Measurements from ENCODE around the gene DNAH8. TPM values are rescaled to one million over a fixed set of nuclear protein-coding genes. Genes with fewer than 3 reads are reported as not detected.
"Not testable (repeated sequence)": the region's sequence is repeated elsewhere in the genome, so short reads cannot be mapped to it uniquely, and the experiment has no call there.

The DNAH8 gene
- total RNA-seq, 1 experiment from 2014 or later = not detected

DNA sequence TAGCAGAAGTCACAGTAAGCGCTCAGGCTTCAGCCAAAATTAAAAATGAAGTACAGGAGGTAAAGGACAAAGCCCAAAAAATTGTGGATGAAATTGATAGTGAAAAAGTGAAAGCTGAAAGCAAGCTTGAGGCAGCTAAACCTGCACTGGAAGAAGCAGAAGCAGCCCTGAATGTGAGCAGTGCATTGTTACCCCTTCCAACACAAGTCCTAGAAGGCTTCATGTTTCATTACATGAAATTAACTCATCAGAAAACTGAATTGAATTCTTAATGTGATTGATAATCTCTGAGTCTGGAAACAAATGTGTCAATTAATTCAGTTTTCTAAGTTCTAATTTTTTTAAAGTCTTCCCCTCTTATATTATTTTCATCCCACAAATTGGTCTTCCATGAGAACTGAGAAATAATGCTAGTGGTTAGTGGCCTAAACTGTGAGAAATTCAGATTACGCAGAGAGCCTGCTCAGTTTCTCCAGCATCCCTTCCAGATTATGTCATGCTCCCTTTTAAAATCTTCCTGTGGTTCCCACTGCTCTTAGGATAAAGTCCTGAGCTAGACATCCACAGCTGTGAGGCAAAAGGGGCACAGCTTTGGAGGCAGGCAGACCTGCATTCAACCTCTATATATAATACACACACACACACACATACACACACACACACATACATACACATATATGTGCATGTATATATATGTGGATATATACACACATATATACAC lies 200.3 kb downstream of the DNAH8 start:
- Histone ChIP-seq H3K79me2 (ENCODE audit: insufficient read depth, low read length) (no peaks in the 10 kb centered on the region), H3K4me1 (ENCODE audit: control insufficient read depth in 1 of 2, insufficient read depth in 2 of 2, low read length in 2 of 2) (no peaks in the 10 kb centered on the region), H3K9me3 (ENCODE audit: control insufficient read depth in 1 of 2, insufficient read depth in 1 of 2, low read depth in 1 of 2, low read length in 2 of 2) (no peaks in the 10 kb centered on the region), H3K27ac (ENCODE audit: low read depth, low read length) (no peak overlapping the region), H3K36me3 (ENCODE audit: control insufficient read depth in 1 of 2, insufficient read depth in 2 of 2, low read length in 2 of 2) (no peaks in the 10 kb centered on the region), H4K20me1 (ENCODE audit: insufficient read depth) (no peaks in the 10 kb centered on the region), H3K9me2 (ENCODE audit: insufficient read depth) (no peaks in the 10 kb centered on the region), H3K4me3 (replicated peaks in 1 of 2; ENCODE audit: low read depth in 1 of 2, low read length in 2 of 2) (no peak overlapping the region), H3K9ac (ENCODE audit: low read length) (no peak overlapping the region), H3K4me2 (ENCODE audit: low read length) (no peak overlapping the region), H2AFZ (ENCODE audit: low read depth, low read length, poor library complexity, severe bottlenecking) (no peak overlapping the region), H3K27me3 (ENCODE audit: insufficient read depth, low read length) (peaks cover 24% of the 10 kb centered on the region)
- TF ChIP-seq, protein P1, sequence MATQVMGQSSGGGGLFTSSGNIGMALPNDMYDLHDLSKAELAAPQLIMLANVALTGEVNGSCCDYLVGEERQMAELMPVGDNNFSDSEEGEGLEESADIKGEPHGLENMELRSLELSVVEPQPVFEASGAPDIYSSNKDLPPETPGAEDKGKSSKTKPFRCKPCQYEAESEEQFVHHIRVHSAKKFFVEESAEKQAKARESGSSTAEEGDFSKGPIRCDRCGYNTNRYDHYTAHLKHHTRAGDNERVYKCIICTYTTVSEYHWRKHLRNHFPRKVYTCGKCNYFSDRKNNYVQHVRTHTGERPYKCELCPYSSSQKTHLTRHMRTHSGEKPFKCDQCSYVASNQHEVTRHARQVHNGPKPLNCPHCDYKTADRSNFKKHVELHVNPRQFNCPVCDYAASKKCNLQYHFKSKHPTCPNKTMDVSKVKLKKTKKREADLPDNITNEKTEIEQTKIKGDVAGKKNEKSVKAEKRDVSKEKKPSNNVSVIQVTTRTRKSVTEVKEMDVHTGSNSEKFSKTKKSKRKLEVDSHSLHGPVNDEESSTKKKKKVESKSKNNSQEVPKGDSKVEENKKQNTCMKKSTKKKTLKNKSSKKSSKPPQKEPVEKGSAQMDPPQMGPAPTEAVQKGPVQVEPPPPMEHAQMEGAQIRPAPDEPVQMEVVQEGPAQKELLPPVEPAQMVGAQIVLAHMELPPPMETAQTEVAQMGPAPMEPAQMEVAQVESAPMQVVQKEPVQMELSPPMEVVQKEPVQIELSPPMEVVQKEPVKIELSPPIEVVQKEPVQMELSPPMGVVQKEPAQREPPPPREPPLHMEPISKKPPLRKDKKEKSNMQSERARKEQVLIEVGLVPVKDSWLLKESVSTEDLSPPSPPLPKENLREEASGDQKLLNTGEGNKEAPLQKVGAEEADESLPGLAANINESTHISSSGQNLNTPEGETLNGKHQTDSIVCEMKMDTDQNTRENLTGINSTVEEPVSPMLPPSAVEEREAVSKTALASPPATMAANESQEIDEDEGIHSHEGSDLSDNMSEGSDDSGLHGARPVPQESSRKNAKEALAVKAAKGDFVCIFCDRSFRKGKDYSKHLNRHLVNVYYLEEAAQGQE (IDR thresholded peaks at IDR 0.05; ENCODE audit: low read depth) = no peak
- TF ChIP-seq ZNF274 (IDR thresholded peaks at IDR 0.05; ENCODE audit: low read depth, low read length) (no peak), POLR2A (IDR thresholded peaks at IDR 0.05; ENCODE audit: borderline replicate concordance, extremely low read depth, insufficient read depth, insufficient read length) (no peak), JUND (IDR thresholded peaks at IDR 0.05) (no peak), POLR2AphosphoS5 (IDR thresholded peaks at IDR 0.05; ENCODE audit: low read depth, low read length) (no peak), CEBPB (IDR thresholded peaks at IDR 0.05; ENCODE audit: low read depth) (no peak), SP1 (IDR thresholded peaks at IDR 0.05; ENCODE audit: low read depth) (no peak), RAD21 (IDR thresholded peaks at IDR 0.05; ENCODE audit: low read depth) (no peak), YY1 (IDR thresholded peaks at IDR 0.05; ENCODE audit: extremely low read depth, insufficient replicate concordance, low read depth, low read length) (no peak), ELF1 (IDR thresholded peaks at IDR 0.05; ENCODE audit: borderline replicate concordance, low read depth) (no peak), SRF (IDR thresholded peaks at IDR 0.05; ENCODE audit: low read depth) (no peak), FOSL1 (IDR thresholded peaks at IDR 0.05; ENCODE audit: low read depth) (no peak), EGR1 (IDR thresholded peaks at IDR 0.05; ENCODE audit: low read depth) (no peak)
- TF ChIP-seq, protein P2, sequence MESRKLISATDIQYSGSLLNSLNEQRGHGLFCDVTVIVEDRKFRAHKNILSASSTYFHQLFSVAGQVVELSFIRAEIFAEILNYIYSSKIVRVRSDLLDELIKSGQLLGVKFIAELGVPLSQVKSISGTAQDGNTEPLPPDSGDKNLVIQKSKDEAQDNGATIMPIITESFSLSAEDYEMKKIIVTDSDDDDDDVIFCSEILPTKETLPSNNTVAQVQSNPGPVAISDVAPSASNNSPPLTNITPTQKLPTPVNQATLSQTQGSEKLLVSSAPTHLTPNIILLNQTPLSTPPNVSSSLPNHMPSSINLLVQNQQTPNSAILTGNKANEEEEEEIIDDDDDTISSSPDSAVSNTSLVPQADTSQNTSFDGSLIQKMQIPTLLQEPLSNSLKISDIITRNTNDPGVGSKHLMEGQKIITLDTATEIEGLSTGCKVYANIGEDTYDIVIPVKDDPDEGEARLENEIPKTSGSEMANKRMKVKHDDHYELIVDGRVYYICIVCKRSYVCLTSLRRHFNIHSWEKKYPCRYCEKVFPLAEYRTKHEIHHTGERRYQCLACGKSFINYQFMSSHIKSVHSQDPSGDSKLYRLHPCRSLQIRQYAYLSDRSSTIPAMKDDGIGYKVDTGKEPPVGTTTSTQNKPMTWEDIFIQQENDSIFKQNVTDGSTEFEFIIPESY (IDR thresholded peaks at IDR 0.05; ENCODE audit: extremely low read depth, insufficient replicate concordance, low read length) = no peak
- intact Hi-C loops (cut with micrococcal nuclease) = no loop called here
- ChIA-PET RAD21 (ENCODE audit: low non-redundant PET in 1 of 2, low total read pairs in 2 of 2, uncharacterized antibody in 2 of 2, unreplicated experiment in 2 of 2) (no interaction called here), CTCF (no interaction called here), POLR2A (no interaction called here)
- DNase-seq (ENCODE audit: low read depth, low spot score) (no peak), ATAC-seq (no peak)
- BruUV-seq (replicated peaks) = no TSS peak

DNA sequence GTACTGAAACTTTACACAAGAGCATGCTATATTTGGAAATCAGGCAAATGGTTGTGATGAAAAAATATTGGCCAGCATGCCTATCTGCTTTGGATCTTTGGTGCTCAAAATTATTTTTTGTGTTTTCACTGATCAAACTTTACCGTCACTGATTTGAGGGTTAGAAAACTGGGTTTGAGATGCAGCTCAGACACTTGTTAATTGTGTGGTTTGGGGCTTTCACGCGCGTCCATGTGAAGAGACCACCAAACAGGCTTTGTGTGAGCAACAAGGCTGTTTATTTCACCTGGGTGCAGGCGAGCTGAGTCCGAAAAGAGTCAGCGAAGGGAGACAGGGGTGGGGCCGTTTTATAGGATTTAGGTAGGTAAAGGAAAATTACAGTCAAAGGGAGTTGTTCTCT lies 206.4 kb downstream of the DNAH8 start:
- H3K4me2 ChIP-seq (ENCODE audit: low read length); RAD21 ChIA-PET (ENCODE audit: low non-redundant PET in 1 of 2, low total read pairs in 2 of 2, uncharacterized antibody in 2 of 2, unreplicated experiment in 2 of 2); DNase-seq (ENCODE audit: low read depth, low spot score); intact Hi-C loops (cut with micrococcal nuclease); ATAC-seq; H3K36me3 ChIP-seq (ENCODE audit: control insufficient read depth in 1 of 2, insufficient read depth in 2 of 2, low read length in 2 of 2); H3K27ac ChIP-seq (ENCODE audit: low read depth, low read length); H3K4me1 ChIP-seq (ENCODE audit: control insufficient read depth in 1 of 2, insufficient read depth in 2 of 2, low read length in 2 of 2); H2AFZ ChIP-seq (ENCODE audit: low read depth, low read length, poor library complexity, severe bottlenecking); H3K9ac ChIP-seq (ENCODE audit: low read length); H4K20me1 ChIP-seq (ENCODE audit: insufficient read depth); H3K9me2 ChIP-seq (ENCODE audit: insufficient read depth); H3K79me2 ChIP-seq (ENCODE audit: insufficient read depth, low read length); CTCF ChIA-PET; BruUV-seq (replicated peaks); POLR2A ChIA-PET; H3K4me3 ChIP-seq (replicated peaks in 1 of 2; ENCODE audit: low read depth in 1 of 2, low read length in 2 of 2); H3K9me3 ChIP-seq (ENCODE audit: control insufficient read depth in 1 of 2, insufficient read depth in 1 of 2, low read depth in 1 of 2, low read length in 2 of 2): not testable (repeated sequence)
- peaks cover 59% of the 10 kb centered on the region for H3K27me3 ChIP-seq (ENCODE audit: insufficient read depth, low read length)
